ENCODE data around the gene GABBR2.

Gene GABBR2

GRCh38 chr9:98241357-98242300 is 467.1 kb downstream of the GABBR2 start:
- no peak for DNase-seq (ENCODE audit: low read depth in 1 of 2, low spot score in 1 of 2)

DNA sequence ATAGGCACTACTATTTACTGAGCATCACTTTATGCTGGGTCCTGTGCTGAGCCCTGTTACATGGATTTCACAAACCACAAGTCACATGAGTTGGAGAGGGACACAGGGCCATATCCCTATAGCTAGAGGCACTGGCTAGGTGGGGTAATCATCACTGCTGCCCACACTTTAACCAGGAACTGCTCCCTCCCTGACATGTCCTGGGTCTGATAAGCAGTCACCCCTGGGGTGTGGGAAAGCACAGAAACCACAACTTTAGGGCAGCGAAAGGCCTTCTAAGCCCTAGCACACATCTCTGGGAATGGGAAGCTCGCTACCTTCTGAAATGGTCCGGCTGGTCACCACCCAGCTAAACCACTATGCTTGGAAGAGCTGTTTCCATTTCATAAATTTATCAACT is 468.3 kb downstream of the GABBR2 start:
- DNase-seq (ENCODE audit: low read depth in 1 of 2, low spot score in 1 of 2), result no peak

Data from activated CD4-positive, alpha-beta T cell treated with anti-CD3 and anti-CD28 coated beads, Interleukin-2, amount 50 U/mL, for 24 hours (primary cell).